ENCODE data around the gene PKP2. TPM values are rescaled to one million over a fixed set of nuclear protein-coding genes. Genes with fewer than 3 reads are reported as not detected.

The PKP2 gene
- total RNA-seq, 1 experiment from 2014 or later, result not detected

DNA sequence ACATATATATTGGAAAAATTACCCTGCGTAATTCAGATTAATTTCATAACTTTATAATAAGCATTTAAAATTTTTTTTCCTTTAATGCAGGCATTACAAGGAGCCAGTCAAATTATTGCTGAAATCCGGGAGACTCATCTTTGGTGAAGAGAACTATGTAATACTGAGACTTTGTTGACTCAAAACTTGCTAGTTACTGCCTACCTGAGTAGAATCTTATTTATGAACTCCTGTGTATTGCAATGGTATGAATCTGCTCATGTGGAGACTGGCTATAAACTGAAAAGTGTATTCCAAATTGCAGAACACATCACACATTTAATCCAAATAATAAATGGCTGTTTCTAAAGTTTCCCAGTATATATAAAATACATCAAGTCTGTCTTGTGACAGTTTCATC is 153.3 kb downstream of the PKP2 start:
- no peaks in the 10 kb centered on the region for H3K9me2 ChIP-seq (replicated peaks; ENCODE audit: insufficient read depth, low read length)
- H3K9me3 ChIP-seq (ENCODE audit: low read length), result no peaks in the 10 kb centered on the region
- H2AFZ ChIP-seq (ENCODE audit: low read length), result no peak overlapping the region

GRCh38 chr12:32742133-32742532 is 154.4 kb downstream of the PKP2 start:
- no peaks in the 10 kb centered on the region; the same call in 1 of the 2 replicates for H4K20me1 ChIP-seq (ENCODE audit: insufficient read depth, low read depth, low read length)
- no peak overlapping the region for H3K4me3 ChIP-seq (ENCODE audit: low read length)
- peaks cover 18% of the 10 kb centered on the region for H3K4me1 ChIP-seq (ENCODE audit: low read length)
- H2AFZ ChIP-seq (ENCODE audit: low read length), result no peak overlapping the region
- H3K36me3 ChIP-seq (ENCODE audit: insufficient read depth, low read length), result peaks cover 73% of the 10 kb centered on the region
- no peaks in the 10 kb centered on the region for H3K9me3 ChIP-seq (ENCODE audit: low read length)
- H3K27ac ChIP-seq (ENCODE audit: low read length), result no peak overlapping the region
- peaks cover 62% of the 10 kb centered on the region for H3K79me2 ChIP-seq (ENCODE audit: low read length)
- no peaks in the 10 kb centered on the region for H3K27me3 ChIP-seq (ENCODE audit: low read length)
- no peaks in the 10 kb centered on the region for H3K9me2 ChIP-seq (replicated peaks; ENCODE audit: insufficient read depth, low read length)
- no peak overlapping the region for H3K9ac ChIP-seq (ENCODE audit: low read length)
- DNase-seq, result no peak
- no peak overlapping the region for H3K4me2 ChIP-seq (ENCODE audit: low read depth, low read length, poor library complexity, severe bottlenecking)

More for the DNA sequence above, 153.3 kb downstream of the PKP2 start:
- Histone ChIP-seq H3K9ac (ENCODE audit: low read length) (no peak overlapping the region), H3K27ac (ENCODE audit: low read length) (no peak overlapping the region), H3K27me3 (ENCODE audit: low read length) (no peaks in the 10 kb centered on the region), H3K4me3 (ENCODE audit: low read length) (no peak overlapping the region), H3K4me1 (ENCODE audit: low read length) (peaks cover 6% of the 10 kb centered on the region), H4K20me1 (ENCODE audit: insufficient read depth, low read depth, low read length) (no peaks in the 10 kb centered on the region; the same call in 1 of the 2 replicates), H3K79me2 (ENCODE audit: low read length) (peaks cover 61% of the 10 kb centered on the region), H3K4me2 (ENCODE audit: low read depth, low read length, poor library complexity, severe bottlenecking) (no peak overlapping the region), H3K36me3 (ENCODE audit: insufficient read depth, low read length) (peaks cover 72% of the 10 kb centered on the region)
- no peak for DNase-seq

Other genes starting within 250 kb of the PKP2 start
- 43.4 and 95.2 TPM in 2 replicates for gene DNM1L, start 217.5 kb downstream of the PKP2 start, total RNA-seq (2014; rRNA removed; shearing (Covaris generic); ENCODE audit: low replicate concordance)
- 33.7 and 39.6 TPM in 2 replicates for gene YARS2, start 140.9 kb downstream of the PKP2 start, total RNA-seq (2014; rRNA removed; shearing (Covaris generic); ENCODE audit: low replicate concordance)

Data from Karpas-422 (cell line).